ENCODE results near the gene SHH.

DNA sequence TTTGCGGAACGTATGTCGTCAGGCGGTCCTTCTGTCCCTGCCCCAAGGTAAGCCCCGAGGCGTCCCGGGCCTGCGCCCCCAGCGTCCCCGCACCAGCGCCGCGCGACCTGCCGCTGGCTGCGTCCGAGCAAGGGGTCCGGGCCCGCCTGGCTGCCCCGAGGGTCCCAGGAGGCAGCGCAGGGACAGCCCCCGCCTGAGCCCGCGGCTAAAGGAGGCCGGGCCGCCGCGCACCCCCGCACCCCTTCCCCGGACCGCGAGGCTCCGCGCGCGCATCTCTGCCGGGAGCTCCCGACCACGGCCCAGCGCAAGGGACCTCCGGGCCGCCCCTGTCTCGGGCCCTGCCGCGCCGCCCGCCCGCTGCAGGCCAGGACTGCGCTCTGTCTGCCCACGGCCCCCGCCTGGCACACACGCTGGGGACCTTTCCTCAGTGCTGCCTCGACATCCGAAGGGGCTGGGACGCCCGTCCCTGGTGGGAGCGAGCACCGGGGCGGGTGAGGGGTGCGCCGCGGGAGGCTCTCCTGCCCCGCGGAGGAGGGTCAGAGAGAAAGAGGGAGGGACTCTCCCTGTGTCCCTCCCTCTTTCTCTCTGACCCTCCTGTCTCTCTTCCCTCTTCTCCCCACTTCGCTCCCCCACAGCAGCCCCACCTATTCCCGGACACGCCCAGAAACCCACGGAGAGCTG is 25.0 kb downstream of the SHH start:
- TF ChIP-seq, protein P1, sequence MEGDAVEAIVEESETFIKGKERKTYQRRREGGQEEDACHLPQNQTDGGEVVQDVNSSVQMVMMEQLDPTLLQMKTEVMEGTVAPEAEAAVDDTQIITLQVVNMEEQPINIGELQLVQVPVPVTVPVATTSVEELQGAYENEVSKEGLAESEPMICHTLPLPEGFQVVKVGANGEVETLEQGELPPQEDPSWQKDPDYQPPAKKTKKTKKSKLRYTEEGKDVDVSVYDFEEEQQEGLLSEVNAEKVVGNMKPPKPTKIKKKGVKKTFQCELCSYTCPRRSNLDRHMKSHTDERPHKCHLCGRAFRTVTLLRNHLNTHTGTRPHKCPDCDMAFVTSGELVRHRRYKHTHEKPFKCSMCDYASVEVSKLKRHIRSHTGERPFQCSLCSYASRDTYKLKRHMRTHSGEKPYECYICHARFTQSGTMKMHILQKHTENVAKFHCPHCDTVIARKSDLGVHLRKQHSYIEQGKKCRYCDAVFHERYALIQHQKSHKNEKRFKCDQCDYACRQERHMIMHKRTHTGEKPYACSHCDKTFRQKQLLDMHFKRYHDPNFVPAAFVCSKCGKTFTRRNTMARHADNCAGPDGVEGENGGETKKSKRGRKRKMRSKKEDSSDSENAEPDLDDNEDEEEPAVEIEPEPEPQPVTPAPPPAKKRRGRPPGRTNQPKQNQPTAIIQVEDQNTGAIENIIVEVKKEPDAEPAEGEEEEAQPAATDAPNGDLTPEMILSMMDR (conservative IDR thresholded peaks at IDR 0.05; ENCODE audit: low read depth, low read length), result no peak
- TF ChIP-seq EZH2 (IDR thresholded peaks at IDR 0.05; ENCODE audit: borderline replicate concordance, low read depth, low read length, poor library complexity, severe bottlenecking), result no peak
